Activated CD4-positive, alpha-beta T cell treated with anti-CD3 and anti-CD28 coated beads, Interleukin-2, amount 10 ng/mL, durations not matched to agents 24 days and 14 days (primary cell): Measurements from ENCODE around the gene AMOTL2. TPM values are rescaled to one million over a fixed set of nuclear protein-coding genes. Genes with fewer than 3 reads are reported as not detected.
A peak's percentile ranks its signal among the peaks of the same experiment; 100 is the strongest.

ENCODE experiments used
- DNase-seq: peaks from one replicate; pipeline ENCODE4 v3.0.0; 2022
- H3K27ac Mint-ChIP-seq: one replicate; pipeline ENCODE4 v1.8.0; 2022; ENCODE audit warnings: mild to moderate bottlenecking, mixed read lengths
- H3K27me3 Mint-ChIP-seq: one replicate; pipeline ENCODE4 v1.8.0; 2022; ENCODE audit warnings: mixed read lengths
- H3K36me3 Mint-ChIP-seq: one replicate; pipeline ENCODE4 v1.8.0; 2022; ENCODE audit warnings: low read depth, mild to moderate bottlenecking, mixed read lengths
- H3K4me1 Mint-ChIP-seq: one replicate; pipeline ENCODE4 v1.8.0; 2021; ENCODE audit warnings: mixed read lengths
- H3K4me3 Mint-ChIP-seq: one replicate; pipeline ENCODE4 v1.8.0; 2022; ENCODE audit warnings: mild to moderate bottlenecking, moderate library complexity, mixed read lengths
- H3K9me3 Mint-ChIP-seq: one replicate; pipeline ENCODE4 v1.8.0; 2021; ENCODE audit warnings: mixed read lengths
- intact Hi-C: fragments of 100-400 bp; cut with micrococcal nuclease; formaldehyde crosslinking; loops from one replicate; pipeline ENCODE4 v1.15.1; 2023
- total RNA-seq: library from RNA; stranded (reverse); gene quantifications from 2 replicates; pipeline ENCODE4 v1.2.3, GENCODE V29; 2022

AMOTL2 gene
- total RNA-seq = not detected in 2 replicates

GRCh38 chr3:134374105-134374790, at the start of gene AMOTL2:
Gene AMOTL2, minus strand, starts transcription at chr3:134374447. Its CDS starts 3,014 bp downstream, at chr3:134371433.
- Mint-ChIP-seq H3K27me3 (peaks cover 43% of the 10 kb centered on the region), H3K27ac (no peak within 1 kb of the TSS), H3K4me3 (peak within 1 kb of the TSS; percentile 75), H3K4me1 (peaks cover 5% of the 10 kb centered on the region), H3K36me3 (no peaks in the 10 kb centered on the region), H3K9me3 (no peaks in the 10 kb centered on the region)
- DNase-seq = peak; percentile 64
- intact Hi-C loops = no loop called here

GRCh38 chr3:134423153-134423552, 48.9 kb upstream of the AMOTL2 start:
- intact Hi-C loops = no loop called here
- DNase-seq = peak; percentile 43
- Mint-ChIP-seq H3K27me3 (no peaks in the 10 kb centered on the region), H3K9me3 (no peaks in the 10 kb centered on the region), H3K4me3 (no peak overlapping the region), H3K4me1 (no peaks in the 10 kb centered on the region), H3K27ac (no peak overlapping the region), H3K36me3 (no peaks in the 10 kb centered on the region)

GRCh38 chr3:134419960-134420321, 45.7 kb upstream of the AMOTL2 start:
- Mint-ChIP-seq H3K36me3 (no peaks in the 10 kb centered on the region), H3K4me1 (no peaks in the 10 kb centered on the region), H3K9me3 (no peaks in the 10 kb centered on the region), H3K27ac (no peak overlapping the region), H3K4me3 (no peak overlapping the region), H3K27me3 (no peaks in the 10 kb centered on the region)
- DNase-seq = no peak
- intact Hi-C loops = no loop called here

- Mint-ChIP-seq H3K4me1 (no peaks in the 10 kb centered on the region), H3K4me3 (no peak overlapping the region), H3K27me3 (peaks cover 2% of the 10 kb centered on the region), H3K9me3 (no peaks in the 10 kb centered on the region), H3K36me3 (no peaks in the 10 kb centered on the region), H3K27ac (no peak overlapping the region)
- peak; percentile 40 for DNase-seq
- intact Hi-C loops = no loop called here
Observed at GRCh38 chr3:134419214-134419959, 45.1 kb upstream of the AMOTL2 start.

GRCh38 chr3:134409041-134409440, 34.8 kb upstream of the AMOTL2 start:
- no peaks in the 10 kb centered on the region for H3K9me3 Mint-ChIP-seq
- intact Hi-C loops = no loop called here
- DNase-seq = no peak

GRCh38 chr3:134407239-134407625, 33.0 kb upstream of the AMOTL2 start:
- DNase-seq = no peak
- H3K27me3 Mint-ChIP-seq = peaks cover 56% of the 10 kb centered on the region
- H3K36me3 Mint-ChIP-seq = no peaks in the 10 kb centered on the region
- H3K4me3 Mint-ChIP-seq = no peak overlapping the region
- no peaks in the 10 kb centered on the region for H3K9me3 Mint-ChIP-seq
- intact Hi-C loops = no loop called here
- H3K27ac Mint-ChIP-seq = no peak overlapping the region
- no peaks in the 10 kb centered on the region for H3K4me1 Mint-ChIP-seq

More at GRCh38 chr3:134409041-134409440, 34.8 kb upstream of the AMOTL2 start:
- no peak overlapping the region for H3K27ac Mint-ChIP-seq
- H3K36me3 Mint-ChIP-seq = no peaks in the 10 kb centered on the region
- no peaks in the 10 kb centered on the region for H3K4me1 Mint-ChIP-seq
- H3K4me3 Mint-ChIP-seq = no peak overlapping the region
- peaks cover 58% of the 10 kb centered on the region for H3K27me3 Mint-ChIP-seq

GRCh38 chr3:134406331-134407238, 32.3 kb upstream of the AMOTL2 start:
- no peak for DNase-seq
- Mint-ChIP-seq H3K27me3 (peaks cover 56% of the 10 kb centered on the region), H3K4me3 (no peak overlapping the region), H3K4me1 (no peaks in the 10 kb centered on the region), H3K36me3 (no peaks in the 10 kb centered on the region), H3K27ac (no peak overlapping the region), H3K9me3 (no peaks in the 10 kb centered on the region)
- intact Hi-C loops = no loop called here

- Mint-ChIP-seq H3K4me1 (no peaks in the 10 kb centered on the region), H3K9me3 (no peaks in the 10 kb centered on the region), H3K4me3 (no peak overlapping the region), H3K27ac (no peak overlapping the region), H3K27me3 (peaks cover 49% of the 10 kb centered on the region), H3K36me3 (no peaks in the 10 kb centered on the region)
- intact Hi-C loops = no loop called here
- no peak for DNase-seq
Observed at GRCh38 chr3:134404366-134404885, 30.2 kb upstream of the AMOTL2 start.

GRCh38 chr3:134397755-134398154, 23.5 kb upstream of the AMOTL2 start:
- H3K27me3 Mint-ChIP-seq = peaks cover 9% of the 10 kb centered on the region
- H3K27ac Mint-ChIP-seq = no peak overlapping the region
- H3K9me3 Mint-ChIP-seq = no peaks in the 10 kb centered on the region
- DNase-seq = no peak
- no peaks in the 10 kb centered on the region for H3K4me1 Mint-ChIP-seq
- H3K36me3 Mint-ChIP-seq = no peaks in the 10 kb centered on the region
- intact Hi-C loops = no loop called here
- no peak overlapping the region for H3K4me3 Mint-ChIP-seq

GRCh38 chr3:134395103-134395502, 20.9 kb upstream of the AMOTL2 start:
- DNase-seq = no peak
- H3K27ac Mint-ChIP-seq = no peak overlapping the region
- H3K9me3 Mint-ChIP-seq = no peaks in the 10 kb centered on the region
- no peaks in the 10 kb centered on the region for H3K36me3 Mint-ChIP-seq
- peaks cover 11% of the 10 kb centered on the region for H3K27me3 Mint-ChIP-seq
- H3K4me1 Mint-ChIP-seq = no peaks in the 10 kb centered on the region
- intact Hi-C loops = no loop called here
- H3K4me3 Mint-ChIP-seq = no peak overlapping the region

GRCh38 chr3:134394380-134394779, 20.1 kb upstream of the AMOTL2 start:
- peaks cover 15% of the 10 kb centered on the region for H3K27me3 Mint-ChIP-seq
- intact Hi-C loops = no loop called here

GRCh38 chr3:134393074-134393473, 18.8 kb upstream of the AMOTL2 start:
- no peak for DNase-seq
- intact Hi-C loops = no loop called here
- H3K27ac Mint-ChIP-seq = no peak overlapping the region
- H3K27me3 Mint-ChIP-seq = peaks cover 18% of the 10 kb centered on the region
- no peaks in the 10 kb centered on the region for H3K9me3 Mint-ChIP-seq
- H3K4me1 Mint-ChIP-seq = no peaks in the 10 kb centered on the region
- H3K4me3 Mint-ChIP-seq = no peak overlapping the region
- H3K36me3 Mint-ChIP-seq = no peaks in the 10 kb centered on the region

More at GRCh38 chr3:134394380-134394779, 20.1 kb upstream of the AMOTL2 start:
- Mint-ChIP-seq H3K36me3 (no peaks in the 10 kb centered on the region), H3K4me1 (no peaks in the 10 kb centered on the region), H3K27ac (no peak overlapping the region), H3K9me3 (no peaks in the 10 kb centered on the region), H3K4me3 (no peak overlapping the region)
- no peak for DNase-seq

GRCh38 chr3:134392336-134392983, 18.2 kb upstream of the AMOTL2 start:
- Mint-ChIP-seq H3K27me3 (peaks cover 18% of the 10 kb centered on the region), H3K9me3 (no peaks in the 10 kb centered on the region), H3K4me3 (no peak overlapping the region), H3K36me3 (no peaks in the 10 kb centered on the region), H3K27ac (no peak overlapping the region), H3K4me1 (no peaks in the 10 kb centered on the region)
- no peak for DNase-seq
- intact Hi-C loops = no loop called here
